Measurements from ENCODE around the gene ACTG1.

ACTG1 gene

GRCh38 chr17:81520021-81520901, 7.7 kb upstream of the ACTG1 start:
- no peak for TF ChIP-seq CTCF (IDR thresholded peaks at IDR 0.05; ENCODE audit: low read depth, low read length, missing control alignments)
- in situ Hi-C loops (cut with HindIII; ENCODE audit: low sequenced_read_pairs), result no loop called here
- no peak for DNase-seq (ENCODE audit: low read depth)
- H3K4me3 ChIP-seq (ENCODE audit: low read depth, low read length), result no peak overlapping the region

GRCh38 chr17:81519284-81520020, 6.9 kb upstream of the ACTG1 start:
- TF ChIP-seq CTCF (IDR thresholded peaks at IDR 0.05; ENCODE audit: low read depth, low read length, missing control alignments), result peak; percentile 38
- DNase-seq (ENCODE audit: low read depth), result no peak
- peak overlapping the region; percentile 33 for H3K4me3 ChIP-seq (ENCODE audit: low read depth, low read length)
- in situ Hi-C loops (cut with HindIII; ENCODE audit: low sequenced_read_pairs), result loop anchor here (5.0 kb wide), 1 partner anchor 48 kb away; no protein-coding TSS in a partner anchor

GRCh38 chr17:81518785-81519283, 6.2 kb upstream of the ACTG1 start:
- in situ Hi-C loops (cut with HindIII; ENCODE audit: low sequenced_read_pairs), result loop anchor here (5.0 kb wide), 1 partner anchor 48 kb away; no protein-coding TSS in a partner anchor
- no peak for DNase-seq (ENCODE audit: low read depth)
- H3K4me3 ChIP-seq (ENCODE audit: low read depth, low read length), result peak overlapping the region; percentile 33
- no peak for TF ChIP-seq CTCF (IDR thresholded peaks at IDR 0.05; ENCODE audit: low read depth, low read length, missing control alignments)

- H3K4me3 ChIP-seq (ENCODE audit: low read depth, low read length), result peak overlapping the region; percentile 33
- no peak for DNase-seq (ENCODE audit: low read depth)
- in situ Hi-C loops (cut with HindIII; ENCODE audit: low sequenced_read_pairs), result loop anchor here (5.0 kb wide), 1 partner anchor 49 kb away; no protein-coding TSS in a partner anchor
- TF ChIP-seq CTCF (IDR thresholded peaks at IDR 0.05; ENCODE audit: low read depth, low read length, missing control alignments), result no peak
These were observed 5.7 kb upstream of the ACTG1 start for GRCh38 chr17:81518113-81518784.

GRCh38 chr17:81517339-81518112, 4.9 kb upstream of the ACTG1 start:
- DNase-seq (ENCODE audit: low read depth), result no peak
- no peak for TF ChIP-seq CTCF (IDR thresholded peaks at IDR 0.05; ENCODE audit: low read depth, low read length, missing control alignments)
- peak overlapping the region; percentile 68 for H3K4me3 ChIP-seq (ENCODE audit: low read depth, low read length)
- in situ Hi-C loops (cut with HindIII; ENCODE audit: low sequenced_read_pairs), result loop anchor here (5.0 kb wide), 1 partner anchor 50 kb away; no protein-coding TSS in a partner anchor
